NCI-H1436 treated with DMSO at 0.1 percent for 48 hours (cell line): ENCODE measurements around the gene PCDHGA3.
"Not testable (repeated sequence)": the region's sequence is repeated elsewhere in the genome, so short reads cannot be mapped to it uniquely, and the experiment has no call there.

ENCODE experiments used
- DNase-seq: peaks from one replicate; lab custom pipeline; 2025; lab: John Stamatoyannopoulos, UW

PCDHGA3 gene

GRCh38 chr5:141343242-141343952 lies at the start of gene PCDHGA3:
TSS of gene PCDHGA3 (plus strand) at chr5:141343829. CDS start at chr5:141344034, 205 bp downstream.
- DNase-seq: no peak

GRCh38 chr5:141298376-141298775 lies 45.3 kb upstream of the PCDHGA3 start:
- DNase-seq: no peak

DNA sequence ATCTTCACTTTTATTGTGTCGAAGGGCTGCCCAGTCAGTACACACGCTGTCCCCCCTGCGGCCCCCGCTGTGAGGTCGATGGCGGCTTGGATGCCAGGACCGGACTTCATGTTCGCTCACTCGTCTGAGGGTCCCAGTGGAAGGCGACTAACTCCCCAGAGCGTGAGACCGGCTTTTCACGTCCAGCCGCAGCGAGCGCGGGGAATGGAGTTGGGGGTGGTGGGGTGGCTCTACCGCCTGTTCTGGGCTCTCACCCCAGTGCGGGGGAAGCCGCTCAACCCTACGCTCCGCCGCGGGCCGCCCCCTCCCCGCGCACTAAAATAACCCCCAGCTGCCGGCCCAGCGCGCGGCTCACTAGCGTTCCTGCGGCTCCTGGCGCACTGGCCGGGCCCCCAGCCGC lies 39.9 kb upstream of the PCDHGA3 start, which contains the start of gene SLC25A2:
SLC25A2 (minus strand) TSS at position 294 of the 400 bp plus-strand sequence; CDS start at position 110, 184 bp downstream.
- DNase-seq: no peak

GRCh38 chr5:141306630-141307029 lies 37.0 kb upstream of the PCDHGA3 start:
- no peak for DNase-seq

DNA sequence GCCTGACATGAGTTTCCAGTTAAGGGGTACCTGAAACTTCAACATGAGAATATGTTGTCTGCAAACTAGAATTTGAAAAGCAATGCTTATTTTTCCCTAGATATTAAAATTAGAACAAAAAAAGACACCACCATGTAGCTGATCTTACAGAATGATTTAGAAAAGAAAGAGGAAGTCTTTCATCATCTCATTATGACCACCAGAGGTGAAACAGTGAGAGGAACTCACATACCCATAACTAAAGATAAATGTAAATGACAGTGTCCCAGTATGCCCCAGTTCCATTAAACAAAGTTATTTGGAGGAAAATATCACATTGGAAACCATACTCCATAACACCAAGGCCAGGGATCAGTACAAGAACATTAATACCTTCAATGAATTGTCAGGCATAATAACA lies 29.9 kb upstream of the PCDHGA3 start:
- DNase-seq: no peak

- DNase-seq: not testable (repeated sequence)
These were observed 26.7 kb upstream of the PCDHGA3 start for GRCh38 chr5:141316963-141317362.

GRCh38 chr5:141319202-141319601 lies 24.4 kb upstream of the PCDHGA3 start:
- no peak for DNase-seq

DNA sequence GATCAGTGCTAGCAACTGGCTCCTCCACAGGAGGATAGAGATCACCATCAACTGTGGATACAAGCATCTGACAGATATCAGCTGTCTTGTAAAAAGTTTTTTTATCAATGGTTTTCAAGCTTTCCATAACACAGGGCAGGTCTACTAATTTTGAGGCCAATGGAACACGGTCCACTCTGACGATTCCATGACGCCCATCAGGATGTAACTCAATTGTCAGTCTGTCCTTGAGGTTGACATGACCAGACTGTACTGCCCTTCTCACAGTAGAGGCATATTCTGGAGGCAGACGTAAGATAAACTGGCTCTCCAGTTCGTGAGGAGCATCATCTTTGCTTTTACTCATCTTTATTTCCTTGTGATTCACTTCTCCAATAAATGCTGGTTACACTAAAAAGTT lies 23.9 kb upstream of the PCDHGA3 start:
- DNase-seq: no peak

DNA sequence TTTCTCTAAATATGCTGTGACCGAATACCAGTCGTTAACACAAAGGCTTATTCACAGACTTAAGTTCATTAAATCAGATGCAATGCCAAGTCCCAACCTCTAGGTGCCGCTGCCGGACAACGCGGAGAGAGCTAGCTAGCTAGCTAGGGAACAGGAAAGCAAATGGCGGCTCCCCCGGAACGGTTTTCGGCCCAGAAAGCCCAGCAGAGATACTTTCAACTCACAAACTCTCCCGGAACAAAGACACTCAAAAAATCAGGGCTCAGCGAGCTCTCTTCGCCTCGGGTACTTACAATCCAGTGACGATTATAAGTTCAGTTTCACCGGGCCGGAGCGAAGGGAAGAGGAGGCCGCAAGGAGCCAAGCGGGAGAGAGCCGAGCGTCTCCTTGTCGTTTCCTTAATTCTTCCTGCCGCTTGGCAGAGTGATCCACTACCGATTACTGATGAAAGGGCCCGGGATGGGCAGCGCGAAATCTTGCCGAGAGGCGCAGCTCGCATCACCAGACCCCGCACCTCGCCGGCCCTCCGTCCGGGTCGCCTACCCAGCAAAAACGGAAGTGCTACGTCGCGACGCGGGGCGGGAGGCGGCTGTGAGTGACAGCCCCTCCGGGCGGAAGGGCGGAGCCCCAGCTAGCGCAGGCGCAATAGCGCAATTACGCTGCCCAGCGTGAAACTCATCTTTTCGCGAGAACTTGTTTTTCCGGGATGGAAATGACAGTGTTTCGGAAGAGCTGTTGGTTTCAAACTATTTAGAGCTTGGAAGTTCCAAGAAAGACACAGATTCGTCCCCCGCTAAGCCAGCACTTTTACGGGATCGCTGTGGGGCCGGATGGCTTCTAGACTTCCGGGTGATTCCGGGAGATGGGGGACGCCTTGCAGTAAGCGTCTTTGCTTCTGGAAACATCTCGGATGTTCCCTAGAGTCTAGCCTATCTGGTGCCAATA lies 23.1 kb upstream of the PCDHGA3 start, which contains the start of gene TAF7:
TAF7 (minus strand) TSS at position 560 of the 945 bp plus-strand sequence. CDS start 740 bp downstream, outside the sequence.
- peak; percentile 57 for DNase-seq

DNA sequence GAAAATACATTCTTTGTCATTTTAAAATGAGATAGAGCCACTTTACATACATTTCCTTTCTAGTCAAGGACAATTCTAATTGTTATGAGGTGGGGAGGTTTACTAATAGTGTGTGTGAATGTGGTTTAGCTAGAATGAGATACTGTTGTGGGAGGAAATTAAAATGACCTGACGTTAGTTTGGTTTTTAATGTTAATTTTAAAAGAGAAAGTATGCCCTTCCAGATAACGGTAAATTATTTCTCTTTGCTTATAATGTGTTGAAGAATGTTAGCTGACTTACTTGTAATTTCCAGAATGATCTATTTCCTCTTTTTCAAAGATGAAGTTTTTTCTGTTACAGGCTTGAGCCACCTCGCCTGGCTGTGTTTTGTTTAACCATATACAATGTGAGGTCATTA lies 21.4 kb upstream of the PCDHGA3 start:
- DNase-seq: no peak

DNA sequence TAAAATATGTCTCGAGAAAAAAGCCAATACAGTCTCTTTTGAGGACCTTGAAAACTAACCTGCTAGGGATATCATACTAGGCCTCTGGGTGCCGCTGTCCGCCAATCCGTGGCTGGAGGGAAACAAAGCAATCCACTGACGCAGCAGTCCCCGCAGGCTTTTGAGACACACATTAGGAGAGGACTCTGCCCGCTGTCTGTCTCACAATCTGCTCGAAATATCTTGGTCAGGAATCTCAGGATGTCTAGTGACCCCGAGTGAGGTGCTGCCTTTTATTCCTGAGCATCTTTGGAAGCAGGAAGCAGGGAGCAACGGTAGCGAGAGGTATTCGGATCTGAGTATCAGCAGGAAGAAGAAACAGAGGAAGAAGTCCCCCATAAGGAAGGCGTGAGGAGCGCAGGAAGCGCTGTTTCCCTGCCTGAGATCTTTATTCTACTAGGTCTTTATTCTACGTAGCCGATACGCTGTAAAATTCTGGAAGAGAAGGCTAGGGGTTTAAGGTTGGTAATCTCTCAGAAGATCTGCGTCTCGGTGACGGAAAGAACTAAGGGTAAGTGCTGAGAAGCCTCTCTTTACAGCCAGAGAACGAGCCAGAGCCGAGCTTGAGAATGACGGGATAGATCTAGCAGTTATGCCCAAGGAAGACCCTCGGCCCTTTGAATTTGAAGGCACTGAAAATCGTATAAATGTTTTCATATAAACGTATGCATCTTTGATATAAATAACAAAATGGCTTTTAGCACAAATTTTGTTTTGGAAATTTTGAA lies 17.4 kb upstream of the PCDHGA3 start:
- no peak for DNase-seq

GRCh38 chr5:141328231-141328630 lies 15.4 kb upstream of the PCDHGA3 start:
- DNase-seq: no peak

- no peak for DNase-seq
These were observed 13.1 kb upstream of the PCDHGA3 start, which contains the start of gene PCDHGA1 for GRCh38 chr5:141330299-141331080. TSS of gene PCDHGA1 (plus strand) at chr5:141330514.

- DNase-seq: not testable (repeated sequence)
These were observed 11.1 kb upstream of the PCDHGA3 start for GRCh38 chr5:141332571-141332970.

- no peak for DNase-seq
These were observed 4.9 kb upstream of the PCDHGA3 start, which contains the start of gene PCDHGA2 for GRCh38 chr5:141338538-141339306. TSS of gene PCDHGA2 (plus strand) at chr5:141338760.

DNA sequence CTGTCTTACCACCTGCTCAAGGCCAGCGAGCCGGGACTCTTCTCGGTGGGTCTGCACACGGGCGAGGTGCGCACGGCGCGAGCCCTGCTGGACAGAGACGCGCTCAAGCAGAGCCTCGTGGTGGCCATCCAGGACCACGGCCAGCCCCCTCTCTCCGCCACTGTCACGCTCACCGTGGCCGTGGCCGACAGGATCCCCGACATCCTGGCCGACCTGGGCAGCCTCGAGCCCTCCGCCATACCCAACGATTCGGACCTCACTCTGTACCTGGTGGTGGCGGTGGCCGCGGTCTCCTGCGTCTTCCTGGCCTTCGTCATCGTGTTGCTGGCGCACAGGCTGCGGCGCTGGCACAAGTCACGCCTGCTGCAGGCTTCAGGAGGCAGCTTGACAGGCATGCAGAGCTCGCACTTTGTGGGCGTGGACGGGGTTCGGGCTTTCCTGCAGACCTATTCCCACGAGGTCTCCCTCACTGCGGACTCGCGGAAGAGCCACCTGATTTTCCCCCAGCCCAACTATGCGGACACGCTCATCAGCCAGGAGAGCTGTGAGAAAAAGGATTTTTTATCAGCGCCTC lies 2.8 kb upstream of the PCDHGA3 start:
- not testable (repeated sequence) for DNase-seq

GRCh38 chr5:141342773-141343172 lies 856 bp upstream of the PCDHGA3 start:
- no peak for DNase-seq

DNA sequence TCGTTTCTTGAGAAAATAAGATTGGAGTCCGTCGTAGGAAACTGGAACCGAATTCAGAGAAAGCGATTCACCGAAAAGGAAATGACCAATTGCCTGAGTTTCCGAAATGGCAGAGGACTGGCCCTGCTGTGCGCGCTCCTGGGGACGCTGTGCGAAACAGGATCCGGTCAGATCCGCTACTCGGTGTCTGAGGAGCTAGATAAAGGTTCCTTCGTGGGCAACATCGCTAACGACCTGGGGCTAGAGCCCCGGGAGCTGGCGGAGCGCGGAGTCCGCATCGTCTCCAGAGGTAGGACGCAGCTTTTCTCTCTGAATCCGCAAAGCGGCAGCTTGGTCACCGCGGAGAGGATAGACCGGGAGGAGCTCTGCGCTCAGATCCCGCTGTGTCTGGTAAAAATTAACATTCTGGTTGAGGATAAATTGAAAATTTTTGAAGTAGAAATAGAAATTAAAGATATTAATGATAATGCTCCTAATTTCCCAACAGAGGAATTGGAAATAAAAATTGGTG lies 379 bp downstream of the PCDHGA3 start:
- no peak for DNase-seq

- DNase-seq: no peak
These were observed 1.7 kb downstream of the PCDHGA3 start for GRCh38 chr5:141345327-141345726.

GRCh38 chr5:141346017-141346416 lies 2.4 kb downstream of the PCDHGA3 start:
- not testable (repeated sequence) for DNase-seq
